ENCODE results near the gene TMEM207. TPM values are rescaled to one million over a fixed set of nuclear protein-coding genes. Genes with fewer than 3 reads are reported as not detected.

Gene TMEM207
- total and polyA plus RNA-seq, 8 donors, result 0.14 to 0.37 (median 0.23) TPM; not detected in 2

GRCh38 chr3:190414297-190414696, 35.4 kb downstream of the TMEM207 start:
- H3K4me1 ChIP-seq, result no peaks in the 10 kb centered on the region
- H3K27ac ChIP-seq, result no peak overlapping the region
- DNase-seq (no peak), ATAC-seq (no peak)
- no peak overlapping the region for H3K4me3 ChIP-seq
- no peaks in the 10 kb centered on the region for H3K27me3 ChIP-seq
- H3K9me3 ChIP-seq, result peaks cover 0 to 5% of the 10 kb centered on the region in 2 donors
- TF ChIP-seq CTCF (IDR thresholded peaks at IDR 0.05), result no peak
- intact Hi-C loops (cut with DNase I), result no loop called here
- no peaks in the 10 kb centered on the region for H3K36me3 ChIP-seq

- Histone ChIP-seq H3K9me3 (no peaks in the 10 kb centered on the region), H3K4me1 (no peaks in the 10 kb centered on the region), H3K4me3 (no peak overlapping the region), H3K36me3 (no peaks in the 10 kb centered on the region), H3K27ac (no peak overlapping the region), H3K27me3 (no peaks in the 10 kb centered on the region)
- intact Hi-C loops (cut with DNase I), result no loop called here
- TF ChIP-seq CTCF (IDR thresholded peaks at IDR 0.05), result no peak
- ATAC-seq, result no peak
- no peak for DNase-seq
Measured at GRCh38 chr3:190404715-190405114, 45.0 kb downstream of the TMEM207 start.

GRCh38 chr3:190401963-190402362, 47.7 kb downstream of the TMEM207 start:
- no peak for TF ChIP-seq CTCF (IDR thresholded peaks at IDR 0.05)
- Histone ChIP-seq H3K9me3 (no peaks in the 10 kb centered on the region), H3K27ac (no peak overlapping the region), H3K36me3 (no peaks in the 10 kb centered on the region), H3K4me3 (no peak overlapping the region), H3K4me1 (no peaks in the 10 kb centered on the region), H3K27me3 (no peaks in the 10 kb centered on the region)
- intact Hi-C loops (cut with DNase I), result no loop called here
- ATAC-seq (no peak), DNase-seq (no peak)

- Histone ChIP-seq H3K9me3 (no peaks in the 10 kb centered on the region), H3K36me3 (no peaks in the 10 kb centered on the region), H3K27me3 (no peaks in the 10 kb centered on the region), H3K4me1 (no peaks in the 10 kb centered on the region), H3K4me3 (no peak overlapping the region), H3K27ac (no peak overlapping the region)
- TF ChIP-seq CTCF (IDR thresholded peaks at IDR 0.05), result no peak
- intact Hi-C loops (cut with DNase I), result no loop called here
- DNase-seq, result no peak
- ATAC-seq, result no peak
Measured at GRCh38 chr3:190399677-190400076, 50.0 kb downstream of the TMEM207 start.

GRCh38 chr3:190397889-190398288, 51.8 kb downstream of the TMEM207 start:
- H3K27ac ChIP-seq, result no peak overlapping the region
- no peaks in the 10 kb centered on the region for H3K27me3 ChIP-seq
- no peak for ATAC-seq
- DNase-seq, result no peak
- H3K4me1 ChIP-seq, result no peaks in the 10 kb centered on the region
- intact Hi-C loops (cut with DNase I), result no loop called here
- no peaks in the 10 kb centered on the region for H3K9me3 ChIP-seq
- no peak for TF ChIP-seq CTCF (IDR thresholded peaks at IDR 0.05)
- no peaks in the 10 kb centered on the region for H3K36me3 ChIP-seq
- H3K4me3 ChIP-seq, result no peak overlapping the region

Measured in left lung (tissue), 10 donors.